Measurements from ENCODE around the gene KLHL33.
A peak's percentile ranks its signal among the peaks of the same experiment; 100 is the strongest.

KLHL33 gene

GRCh38 chr14:20428802-20429201 is 7.2 kb downstream of the KLHL33 start:
- no peak for DNase-seq
- no peak overlapping the region for H3K4me3 ChIP-seq (ENCODE audit: low read depth in 1 of 2, low read length in 2 of 2)
- no peak overlapping the region for H3K9ac ChIP-seq (ENCODE audit: low read depth, low read length)
- H3K9me3 ChIP-seq (ENCODE audit: insufficient read depth, low read length, severe bottlenecking) = no peaks in the 10 kb centered on the region
- H2AFZ ChIP-seq (ENCODE audit: low read depth, low read length) = no peak overlapping the region; the same call in 1 of the 2 replicates
- H3K4me2 ChIP-seq (ENCODE audit: insufficient read depth, low read length) = no peak overlapping the region
- no peaks in the 10 kb centered on the region for H3K79me2 ChIP-seq (ENCODE audit: insufficient read depth, low read length)
- peaks cover 16% of the 10 kb centered on the region for H3K4me1 ChIP-seq (ENCODE audit: insufficient read depth, low read length)
- no peak overlapping the region for H3K27ac ChIP-seq (ENCODE audit: low read length)
- H4K20me1 ChIP-seq (ENCODE audit: insufficient read depth, low read length) = no peaks in the 10 kb centered on the region
- ATAC-seq (ENCODE audit: insufficient read depth, low read depth) = no peak
- no peak for TF ChIP-seq EZH2 (IDR thresholded peaks at IDR 0.05; ENCODE audit: borderline replicate concordance, low read depth, low read length, severe bottlenecking)
- no peak for TF ChIP-seq CTCF (IDR thresholded peaks at IDR 0.05; ENCODE audit: borderline replicate concordance, extremely low read depth, low read length, poor library complexity, severe bottlenecking)
- no peaks in the 10 kb centered on the region for H3K27me3 ChIP-seq (ENCODE audit: insufficient read depth, low read length, poor library complexity)
- H3K36me3 ChIP-seq (ENCODE audit: insufficient read depth, low read length) = no peaks in the 10 kb centered on the region

- Histone ChIP-seq H3K27me3 (ENCODE audit: insufficient read depth, low read length, poor library complexity) (no peaks in the 10 kb centered on the region), H3K27ac (ENCODE audit: low read length) (peak overlapping the region; percentile 74), H3K4me3 (ENCODE audit: low read depth in 1 of 2, low read length in 2 of 2) (no peak overlapping the region), H3K36me3 (ENCODE audit: insufficient read depth, low read length) (no peaks in the 10 kb centered on the region), H3K9me3 (ENCODE audit: insufficient read depth, low read length, severe bottlenecking) (no peaks in the 10 kb centered on the region), H4K20me1 (ENCODE audit: insufficient read depth, low read length) (no peaks in the 10 kb centered on the region), H3K9ac (ENCODE audit: low read depth, low read length) (peak overlapping the region; percentile 34), H3K4me1 (ENCODE audit: insufficient read depth, low read length) (peaks cover 16% of the 10 kb centered on the region), H3K79me2 (ENCODE audit: insufficient read depth, low read length) (no peaks in the 10 kb centered on the region), H2AFZ (ENCODE audit: low read depth, low read length) (peak overlapping the region; percentile 61; the same call in 1 of the 2 replicates), H3K4me2 (ENCODE audit: insufficient read depth, low read length) (peak overlapping the region; percentile 39)
- ATAC-seq (ENCODE audit: insufficient read depth, low read depth) (peak; percentile 30; the same call in 2 of the 3 replicates), DNase-seq (no peak)
- TF ChIP-seq CTCF (IDR thresholded peaks at IDR 0.05; ENCODE audit: borderline replicate concordance, extremely low read depth, low read length, poor library complexity, severe bottlenecking) (no peak), EZH2 (IDR thresholded peaks at IDR 0.05; ENCODE audit: borderline replicate concordance, low read depth, low read length, severe bottlenecking) (no peak)
Measured at GRCh38 chr14:20428010-20428365, 8.0 kb downstream of the KLHL33 start.

GRCh38 chr14:20427231-20428009 is 8.5 kb downstream of the KLHL33 start:
- DNase-seq (peak; percentile 46), ATAC-seq (ENCODE audit: insufficient read depth, low read depth) (peak; percentile 86)
- Histone ChIP-seq H3K4me1 (ENCODE audit: insufficient read depth, low read length) (peaks cover 16% of the 10 kb centered on the region), H3K4me3 (ENCODE audit: low read depth in 1 of 2, low read length in 2 of 2) (no peak overlapping the region), H3K27ac (ENCODE audit: low read length) (peak overlapping the region; percentile 74), H3K36me3 (ENCODE audit: insufficient read depth, low read length) (no peaks in the 10 kb centered on the region), H3K79me2 (ENCODE audit: insufficient read depth, low read length) (no peaks in the 10 kb centered on the region), H3K9me3 (ENCODE audit: insufficient read depth, low read length, severe bottlenecking) (no peaks in the 10 kb centered on the region), H3K4me2 (ENCODE audit: insufficient read depth, low read length) (peak overlapping the region; percentile 39), H4K20me1 (ENCODE audit: insufficient read depth, low read length) (no peaks in the 10 kb centered on the region), H3K9ac (ENCODE audit: low read depth, low read length) (peak overlapping the region; percentile 34), H3K27me3 (ENCODE audit: insufficient read depth, low read length, poor library complexity) (no peaks in the 10 kb centered on the region), H2AFZ (ENCODE audit: low read depth, low read length) (peak overlapping the region; percentile 61)
- no peak for TF ChIP-seq EZH2 (IDR thresholded peaks at IDR 0.05; ENCODE audit: borderline replicate concordance, low read depth, low read length, severe bottlenecking)
- no peak for TF ChIP-seq CTCF (IDR thresholded peaks at IDR 0.05; ENCODE audit: borderline replicate concordance, extremely low read depth, low read length, poor library complexity, severe bottlenecking)

All from DND-41 (cell line).